HepG2 (cell line): Measurements from ENCODE around the gene IARS2. TPM values are rescaled to one million over a fixed set of nuclear protein-coding genes. Genes with fewer than 3 reads are reported as not detected.

Experiments
- MBD4 ChIP-seq: IDR thresholded peaks from 2 replicates; pipeline ENCODE4 v1.6.1; 2012; ENCODE audit warnings: low read length, inconsistent platforms, borderline replicate concordance
- NCOR1 ChIP-seq: fragments of 200-600 bp; sonication (generic); IDR thresholded peaks from 2 replicates; pipeline ENCODE4 v1.7.0; 2017; ENCODE audit warnings: antibody characterized with exemption, low read length, borderline replicate concordance
- NFAT5 ChIP-seq: sonication (generic); formaldehyde crosslinking; IDR thresholded peaks from 2 replicates; pipeline ENCODE4 v1.4.0; 2020; ENCODE audit warnings: missing genetic modification reagents
- RCOR2 ChIP-seq: IDR thresholded peaks from 2 replicates; pipeline ENCODE4 v1.6.1; 2016; ENCODE audit warnings: missing biosample characterization, missing genetic modification reagents
- ZBTB38 ChIP-seq: sonication (generic); formaldehyde crosslinking; IDR thresholded peaks from 2 replicates; pipeline ENCODE4 v1.5.1; 2020; ENCODE audit warnings: mild to moderate bottlenecking, missing genetic modification reagents
- ZFY ChIP-seq: sonication (generic); formaldehyde crosslinking; IDR thresholded peaks from 2 replicates; pipeline ENCODE4 v1.4.0; 2020; ENCODE audit warnings: missing genetic modification reagents
- ZNF407 ChIP-seq: sonication (generic); formaldehyde crosslinking; IDR thresholded peaks from one replicate; pipeline ENCODE4 v1.5.1; 2020; ENCODE audit warnings: mild to moderate bottlenecking, missing genetic modification reagents; ENCODE audit errors: not compliant biosample characterization
- ZNF878 ChIP-seq: sonication (generic); formaldehyde crosslinking; IDR thresholded peaks from 2 replicates; pipeline ENCODE4 v1.8.1; 2023; ENCODE audit warnings: mild to moderate bottlenecking, missing genetic modification reagents, moderate library complexity
- polyA plus RNA-seq, 8 experiments: library from polyadenylated mRNA; depleted of rRNA in 3 of 8; stranded (reverse) in 7 of 8; unstranded in 1 of 8; fragments of >200 nt; fragmentation: Illumina TruSeq in 4 of 8; extraction: Trizol in 4 of 8; gene quantifications; 2 replicates each; pipeline versions ENCODE4 v1.2.1 to v1.2.3, GENCODE V29; 2011 to 2016; ENCODE audit warnings: low read depth in 4 of 8, missing spikeins in 1 of 8, mixed read lengths in 1 of 8; ENCODE audit not compliant: insufficient read depth in 1 of 8
- total RNA-seq, 5 experiments: library from RNA; depleted of rRNA; stranded (reverse); fragments of >200 nt; fragmentation: Illumina TruSeq; extraction: Trizol; gene quantifications; 2 replicates each; pipeline ENCODE4 v1.2.3, GENCODE V29; 2016; ENCODE audit warnings: low read depth in 1 of 5
- TF ChIP-seq, protein P1 (sequence below), 2 experiments: sonication (generic) in 1 of 2; formaldehyde crosslinking in 1 of 2; IDR thresholded peaks; 2 replicates each; pipeline versions ENCODE4 v1.4.0 to v1.6.1; 2016 to 2020; ENCODE audit warnings: borderline replicate concordance in 1 of 2, low read depth in 1 of 2, mild to moderate bottlenecking in 1 of 2, missing genetic modification reagents in 1 of 2

IARS2 gene
- total and polyA plus RNA-seq, 2 of the 13 experiments (the other 11 are each of a cell fraction or from before 2014, with no cell fraction given), result 28.6 to 122 TPM

- TF ChIP-seq ZNF407 (CRISPR knock-in tag) (peak; percentile 37), NFAT5 (CRISPR knock-in tag) (0 out of 2 replicates have a peak, but pooled peaks have one; percentile 22), ZBTB38 (peak; percentile 96), ZFY (CRISPR knock-in tag) (peak; percentile 91), ZNF878 (CRISPR knock-in tag) (no peak), MBD4 (no peak), NCOR1 (no peak), RCOR2 (CRISPR knock-in tag) (no peak)
- TF ChIP-seq, protein P1, sequence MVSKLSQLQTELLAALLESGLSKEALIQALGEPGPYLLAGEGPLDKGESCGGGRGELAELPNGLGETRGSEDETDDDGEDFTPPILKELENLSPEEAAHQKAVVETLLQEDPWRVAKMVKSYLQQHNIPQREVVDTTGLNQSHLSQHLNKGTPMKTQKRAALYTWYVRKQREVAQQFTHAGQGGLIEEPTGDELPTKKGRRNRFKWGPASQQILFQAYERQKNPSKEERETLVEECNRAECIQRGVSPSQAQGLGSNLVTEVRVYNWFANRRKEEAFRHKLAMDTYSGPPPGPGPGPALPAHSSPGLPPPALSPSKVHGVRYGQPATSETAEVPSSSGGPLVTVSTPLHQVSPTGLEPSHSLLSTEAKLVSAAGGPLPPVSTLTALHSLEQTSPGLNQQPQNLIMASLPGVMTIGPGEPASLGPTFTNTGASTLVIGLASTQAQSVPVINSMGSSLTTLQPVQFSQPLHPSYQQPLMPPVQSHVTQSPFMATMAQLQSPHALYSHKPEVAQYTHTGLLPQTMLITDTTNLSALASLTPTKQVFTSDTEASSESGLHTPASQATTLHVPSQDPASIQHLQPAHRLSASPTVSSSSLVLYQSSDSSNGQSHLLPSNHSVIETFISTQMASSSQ (IDR thresholded peaks at IDR 0.05; ENCODE audit: low read depth), result no peak
- TF ChIP-seq, protein P1 (CRISPR knock-in tag; IDR thresholded peaks at IDR 0.05; ENCODE audit: borderline replicate concordance), result peak; percentile 40; the same call in 1 of the 2 replicates
Observed at GRCh38 chr1:220046052-220046930, 47.6 kb upstream of the IARS2 start, which contains the start of gene EPRS1 (continued).
